Measurements from ENCODE around the gene CACTIN.

DNA sequence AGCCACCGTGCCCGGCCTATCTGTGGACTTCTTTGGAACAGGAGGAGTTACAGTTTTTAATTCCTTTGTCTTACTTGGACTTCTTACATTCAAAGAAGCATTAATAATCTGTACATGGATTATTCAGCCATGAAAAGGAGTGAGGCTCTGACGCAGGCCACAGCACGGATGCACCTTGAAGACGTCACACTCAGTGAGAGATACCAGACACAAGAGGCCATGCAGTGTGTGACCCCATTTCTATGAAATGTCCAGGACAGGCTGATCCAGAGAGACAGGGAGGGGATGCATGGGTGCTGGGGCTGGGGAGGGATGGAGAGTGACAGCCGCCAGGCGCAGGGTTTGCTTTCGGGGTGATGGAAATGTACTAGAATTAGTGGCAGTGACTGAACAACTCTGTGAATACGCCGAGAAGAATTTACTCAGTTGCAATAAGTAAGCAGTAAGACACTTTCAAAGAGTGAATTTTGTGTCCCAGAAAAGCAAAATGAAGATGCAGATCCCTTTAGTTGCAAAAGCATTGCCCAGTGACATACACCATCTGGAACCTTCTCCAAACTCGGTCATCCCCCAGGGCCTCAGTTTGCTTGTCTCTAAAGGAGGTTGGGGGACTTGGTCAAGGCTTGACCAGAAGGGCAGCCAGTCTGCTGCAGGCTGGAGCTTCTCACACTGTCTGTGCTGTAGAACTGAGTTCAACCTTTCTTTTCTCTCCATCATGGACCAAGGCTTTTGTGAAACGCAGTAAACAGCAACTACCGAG, 48.4 kb upstream of the CACTIN start:
- TF ChIP-seq, protein P1, sequence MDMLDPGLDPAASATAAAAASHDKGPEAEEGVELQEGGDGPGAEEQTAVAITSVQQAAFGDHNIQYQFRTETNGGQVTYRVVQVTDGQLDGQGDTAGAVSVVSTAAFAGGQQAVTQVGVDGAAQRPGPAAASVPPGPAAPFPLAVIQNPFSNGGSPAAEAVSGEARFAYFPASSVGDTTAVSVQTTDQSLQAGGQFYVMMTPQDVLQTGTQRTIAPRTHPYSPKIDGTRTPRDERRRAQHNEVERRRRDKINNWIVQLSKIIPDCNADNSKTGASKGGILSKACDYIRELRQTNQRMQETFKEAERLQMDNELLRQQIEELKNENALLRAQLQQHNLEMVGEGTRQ (IDR thresholded peaks at IDR 0.05; ENCODE audit: borderline replicate concordance, low read depth, low read length): no peak
- TF ChIP-seq, protein P2, sequence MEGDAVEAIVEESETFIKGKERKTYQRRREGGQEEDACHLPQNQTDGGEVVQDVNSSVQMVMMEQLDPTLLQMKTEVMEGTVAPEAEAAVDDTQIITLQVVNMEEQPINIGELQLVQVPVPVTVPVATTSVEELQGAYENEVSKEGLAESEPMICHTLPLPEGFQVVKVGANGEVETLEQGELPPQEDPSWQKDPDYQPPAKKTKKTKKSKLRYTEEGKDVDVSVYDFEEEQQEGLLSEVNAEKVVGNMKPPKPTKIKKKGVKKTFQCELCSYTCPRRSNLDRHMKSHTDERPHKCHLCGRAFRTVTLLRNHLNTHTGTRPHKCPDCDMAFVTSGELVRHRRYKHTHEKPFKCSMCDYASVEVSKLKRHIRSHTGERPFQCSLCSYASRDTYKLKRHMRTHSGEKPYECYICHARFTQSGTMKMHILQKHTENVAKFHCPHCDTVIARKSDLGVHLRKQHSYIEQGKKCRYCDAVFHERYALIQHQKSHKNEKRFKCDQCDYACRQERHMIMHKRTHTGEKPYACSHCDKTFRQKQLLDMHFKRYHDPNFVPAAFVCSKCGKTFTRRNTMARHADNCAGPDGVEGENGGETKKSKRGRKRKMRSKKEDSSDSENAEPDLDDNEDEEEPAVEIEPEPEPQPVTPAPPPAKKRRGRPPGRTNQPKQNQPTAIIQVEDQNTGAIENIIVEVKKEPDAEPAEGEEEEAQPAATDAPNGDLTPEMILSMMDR (IDR thresholded peaks at IDR 0.05): no peak
- TF ChIP-seq, protein P3, sequence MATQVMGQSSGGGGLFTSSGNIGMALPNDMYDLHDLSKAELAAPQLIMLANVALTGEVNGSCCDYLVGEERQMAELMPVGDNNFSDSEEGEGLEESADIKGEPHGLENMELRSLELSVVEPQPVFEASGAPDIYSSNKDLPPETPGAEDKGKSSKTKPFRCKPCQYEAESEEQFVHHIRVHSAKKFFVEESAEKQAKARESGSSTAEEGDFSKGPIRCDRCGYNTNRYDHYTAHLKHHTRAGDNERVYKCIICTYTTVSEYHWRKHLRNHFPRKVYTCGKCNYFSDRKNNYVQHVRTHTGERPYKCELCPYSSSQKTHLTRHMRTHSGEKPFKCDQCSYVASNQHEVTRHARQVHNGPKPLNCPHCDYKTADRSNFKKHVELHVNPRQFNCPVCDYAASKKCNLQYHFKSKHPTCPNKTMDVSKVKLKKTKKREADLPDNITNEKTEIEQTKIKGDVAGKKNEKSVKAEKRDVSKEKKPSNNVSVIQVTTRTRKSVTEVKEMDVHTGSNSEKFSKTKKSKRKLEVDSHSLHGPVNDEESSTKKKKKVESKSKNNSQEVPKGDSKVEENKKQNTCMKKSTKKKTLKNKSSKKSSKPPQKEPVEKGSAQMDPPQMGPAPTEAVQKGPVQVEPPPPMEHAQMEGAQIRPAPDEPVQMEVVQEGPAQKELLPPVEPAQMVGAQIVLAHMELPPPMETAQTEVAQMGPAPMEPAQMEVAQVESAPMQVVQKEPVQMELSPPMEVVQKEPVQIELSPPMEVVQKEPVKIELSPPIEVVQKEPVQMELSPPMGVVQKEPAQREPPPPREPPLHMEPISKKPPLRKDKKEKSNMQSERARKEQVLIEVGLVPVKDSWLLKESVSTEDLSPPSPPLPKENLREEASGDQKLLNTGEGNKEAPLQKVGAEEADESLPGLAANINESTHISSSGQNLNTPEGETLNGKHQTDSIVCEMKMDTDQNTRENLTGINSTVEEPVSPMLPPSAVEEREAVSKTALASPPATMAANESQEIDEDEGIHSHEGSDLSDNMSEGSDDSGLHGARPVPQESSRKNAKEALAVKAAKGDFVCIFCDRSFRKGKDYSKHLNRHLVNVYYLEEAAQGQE (IDR thresholded peaks at IDR 0.05; ENCODE audit: low read depth, low read length): no peak
- TF ChIP-seq, protein P4, sequence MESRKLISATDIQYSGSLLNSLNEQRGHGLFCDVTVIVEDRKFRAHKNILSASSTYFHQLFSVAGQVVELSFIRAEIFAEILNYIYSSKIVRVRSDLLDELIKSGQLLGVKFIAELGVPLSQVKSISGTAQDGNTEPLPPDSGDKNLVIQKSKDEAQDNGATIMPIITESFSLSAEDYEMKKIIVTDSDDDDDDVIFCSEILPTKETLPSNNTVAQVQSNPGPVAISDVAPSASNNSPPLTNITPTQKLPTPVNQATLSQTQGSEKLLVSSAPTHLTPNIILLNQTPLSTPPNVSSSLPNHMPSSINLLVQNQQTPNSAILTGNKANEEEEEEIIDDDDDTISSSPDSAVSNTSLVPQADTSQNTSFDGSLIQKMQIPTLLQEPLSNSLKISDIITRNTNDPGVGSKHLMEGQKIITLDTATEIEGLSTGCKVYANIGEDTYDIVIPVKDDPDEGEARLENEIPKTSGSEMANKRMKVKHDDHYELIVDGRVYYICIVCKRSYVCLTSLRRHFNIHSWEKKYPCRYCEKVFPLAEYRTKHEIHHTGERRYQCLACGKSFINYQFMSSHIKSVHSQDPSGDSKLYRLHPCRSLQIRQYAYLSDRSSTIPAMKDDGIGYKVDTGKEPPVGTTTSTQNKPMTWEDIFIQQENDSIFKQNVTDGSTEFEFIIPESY (IDR thresholded peaks at IDR 0.05; ENCODE audit: borderline replicate concordance, low read depth): no peak
- no peak for TF ChIP-seq POLR2AphosphoS5 (IDR thresholded peaks at IDR 0.05; ENCODE audit: low read depth, low read length)
- no peak for TF ChIP-seq EP300 (IDR thresholded peaks at IDR 0.05; ENCODE audit: borderline replicate concordance in 1 of 2, low read depth in 1 of 2, low read length in 1 of 2)
- no peak for TF ChIP-seq SIN3A (IDR thresholded peaks at IDR 0.05; ENCODE audit: borderline replicate concordance, low read depth, low read length)
- TF ChIP-seq TEAD4 (IDR thresholded peaks at IDR 0.05; ENCODE audit: borderline replicate concordance, insufficient read depth): no peak
- TF ChIP-seq NRF1 (IDR thresholded peaks at IDR 0.05; ENCODE audit: low read depth, low read length): no peak
